NCI-H2081 treated with DMSO at 0.1 percent for 48 hours (cell line): ENCODE results near the gene DHX8.

Source experiments
- DNase-seq: peaks from one replicate; lab custom pipeline; 2025; lab: John Stamatoyannopoulos, UW

Gene DHX8

DNA sequence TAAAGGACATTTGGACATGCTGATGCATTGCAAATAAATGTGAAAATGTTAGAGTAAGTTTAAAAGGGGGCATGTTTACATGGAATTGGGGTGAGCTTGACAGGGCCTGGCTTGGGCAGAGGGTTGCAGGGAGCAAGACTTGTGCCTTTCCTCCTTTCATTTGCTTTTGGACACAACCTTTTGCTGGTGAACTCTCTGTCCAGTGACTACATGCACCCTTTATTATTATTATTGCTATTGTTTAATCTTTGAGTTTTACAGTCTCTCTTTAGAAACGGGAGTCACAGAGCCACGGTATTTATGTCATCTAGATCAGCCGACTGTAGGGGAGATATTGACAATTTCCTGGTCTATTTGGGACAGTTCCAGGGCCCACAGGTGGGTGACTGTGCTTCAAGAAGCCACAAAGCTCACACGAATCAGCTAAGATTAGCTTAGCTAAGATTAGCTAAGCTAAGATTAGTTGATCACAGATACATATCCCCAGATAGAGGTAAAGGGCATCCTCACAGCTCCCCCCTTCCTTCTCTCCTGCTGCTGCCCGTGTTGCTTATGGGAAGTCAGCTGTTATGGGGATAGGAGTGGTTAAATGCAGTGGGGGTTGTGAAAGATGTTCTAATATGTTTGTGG lies 91.2 kb downstream of the DHX8 start:
- DNase-seq: no peak
